HG03571 (cell line): Measurements from ENCODE around the gene MAML2.

Experiments
- ATAC-seq: cut with Tn5 transposase; IDR thresholded peaks from one replicate; pipeline ENCODE4 v1.9.1; 2021; ENCODE audit not compliant: unreplicated experiment

MAML2 gene

DNA sequence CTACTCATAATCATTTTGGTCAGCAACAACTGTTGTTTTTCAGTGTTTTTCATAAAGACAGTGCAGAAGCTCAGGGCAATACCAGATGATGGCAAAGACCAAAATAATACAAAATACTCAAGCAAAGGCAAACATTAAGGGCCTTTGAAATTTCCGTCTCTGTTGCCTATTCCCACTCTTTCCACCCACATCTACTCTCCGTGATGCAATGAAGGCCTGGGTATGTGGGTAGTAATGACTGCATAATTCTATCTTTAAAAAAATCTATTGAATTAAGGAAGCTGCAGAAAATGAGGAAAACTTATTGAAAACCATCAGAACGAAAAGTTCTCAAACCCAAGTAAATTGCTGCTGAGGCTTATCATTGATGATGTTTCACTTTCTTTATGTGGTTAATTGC is 203.3 kb downstream of the MAML2 start:
- no peak for ATAC-seq

GRCh38 chr11:96137373-96137772 is 205.6 kb downstream of the MAML2 start:
- no peak for ATAC-seq

GRCh38 chr11:96136613-96137298 is 206.2 kb downstream of the MAML2 start:
- ATAC-seq: no peak

- ATAC-seq: no peak
These were observed 208.4 kb downstream of the MAML2 start for GRCh38 chr11:96134602-96135001.

- no peak for ATAC-seq
These were observed 210.6 kb downstream of the MAML2 start for GRCh38 chr11:96132437-96132836.

DNA sequence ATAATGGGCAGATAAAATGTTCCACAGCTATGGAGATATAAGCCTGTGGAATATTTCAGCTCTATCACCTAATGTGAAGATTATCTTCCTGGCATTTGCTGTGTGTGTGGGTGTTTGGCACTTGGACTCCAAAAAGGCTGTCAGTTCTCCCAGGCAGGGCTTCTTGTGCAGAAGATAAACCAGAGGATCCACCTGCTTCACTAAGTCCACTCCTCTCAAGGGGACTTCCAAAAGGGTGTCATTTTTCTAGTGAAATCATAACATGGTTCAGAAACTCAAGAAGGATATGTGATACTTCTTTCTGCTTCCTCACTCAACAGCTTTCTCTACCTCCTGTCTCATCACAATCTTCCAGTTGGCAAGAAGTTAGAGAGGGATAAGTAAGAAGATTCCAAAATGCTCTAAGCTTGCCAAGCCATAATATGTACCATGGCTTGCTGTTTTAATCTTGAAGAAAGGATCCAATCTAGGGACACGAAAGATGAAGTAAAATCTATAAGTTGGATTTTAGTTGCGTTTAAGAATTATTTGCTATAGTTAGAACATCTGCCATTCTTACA is 212.9 kb downstream of the MAML2 start:
- ATAC-seq: no peak

- ATAC-seq: no peak
These were observed 215.4 kb downstream of the MAML2 start for GRCh38 chr11:96127596-96127959.

DNA sequence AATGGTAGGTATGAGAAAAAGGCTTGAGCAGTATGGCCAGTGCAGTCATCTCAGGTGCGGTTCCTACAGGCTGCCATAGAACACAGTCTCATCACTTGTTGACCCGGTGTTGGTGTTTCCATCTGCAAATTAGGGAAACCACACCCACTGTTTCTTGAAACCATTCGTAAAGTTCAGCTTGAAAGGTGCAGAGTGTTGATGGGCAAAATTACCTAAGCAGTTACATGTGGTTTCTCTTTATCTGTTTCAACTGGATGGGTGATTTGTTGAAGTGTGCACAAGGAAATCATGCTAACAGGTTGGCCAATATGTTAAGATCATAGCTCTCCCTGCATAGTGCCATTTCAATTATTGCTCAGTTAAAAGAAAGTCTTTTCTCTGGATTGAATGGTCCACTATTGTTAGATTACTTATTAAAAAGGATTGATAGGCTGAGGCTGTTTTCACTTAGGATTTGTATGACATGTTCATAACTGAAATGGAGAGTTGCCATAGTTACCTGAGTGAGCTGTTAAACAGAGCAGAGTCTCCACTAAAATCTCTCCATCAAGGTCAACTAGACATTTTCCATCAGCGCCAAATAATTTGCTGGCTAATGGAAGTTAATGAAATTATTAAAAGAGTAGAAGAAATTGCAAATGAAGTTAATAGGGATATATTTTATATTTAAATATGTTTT is 215.9 kb downstream of the MAML2 start:
- no peak for ATAC-seq

- ATAC-seq: no peak
These were observed 217.6 kb downstream of the MAML2 start for GRCh38 chr11:96125400-96125799.

DNA sequence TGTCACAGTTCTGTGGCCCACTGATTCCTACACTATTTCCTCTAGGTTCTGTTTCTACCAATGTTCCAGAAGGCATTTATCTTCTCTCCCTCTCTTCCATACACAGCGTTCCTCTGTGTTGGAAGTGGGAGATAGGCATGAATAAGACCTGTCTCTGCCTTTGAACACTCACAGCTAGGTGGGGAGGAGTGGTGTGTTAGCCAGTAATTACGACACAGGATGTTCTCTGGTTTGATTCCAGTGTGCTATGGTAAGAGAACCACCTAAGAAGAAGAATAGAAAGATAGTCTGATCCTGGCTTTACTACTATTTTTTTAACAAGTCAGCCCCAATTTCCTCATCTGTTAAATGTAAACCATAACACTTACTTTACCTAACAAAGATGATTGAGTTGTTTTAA is 218.8 kb downstream of the MAML2 start:
- ATAC-seq: no peak

GRCh38 chr11:96123301-96123700 is 219.7 kb downstream of the MAML2 start:
- ATAC-seq: no peak

DNA sequence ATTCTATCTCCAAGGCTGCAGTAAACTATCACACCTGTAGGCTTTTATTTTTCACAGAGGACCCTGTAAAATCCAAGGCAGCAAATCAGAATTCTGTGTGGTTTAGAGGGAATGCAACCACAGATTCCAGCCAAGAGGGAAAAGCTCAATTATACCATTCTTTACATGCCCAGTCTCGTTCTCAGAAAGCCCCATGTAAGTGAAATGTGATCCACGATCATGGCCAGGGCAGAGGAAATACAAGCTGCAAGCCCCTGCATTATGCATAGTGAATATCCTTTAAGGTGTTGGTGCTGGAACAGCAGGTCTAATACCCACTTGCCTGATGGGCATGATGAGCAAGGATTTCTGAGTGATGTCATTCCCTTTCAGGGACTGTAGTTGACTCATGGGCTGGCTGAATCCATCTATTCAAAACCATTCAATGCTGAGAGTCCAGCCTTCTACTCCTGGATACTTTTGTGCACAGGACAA is 220.4 kb downstream of the MAML2 start:
- no peak for ATAC-seq

DNA sequence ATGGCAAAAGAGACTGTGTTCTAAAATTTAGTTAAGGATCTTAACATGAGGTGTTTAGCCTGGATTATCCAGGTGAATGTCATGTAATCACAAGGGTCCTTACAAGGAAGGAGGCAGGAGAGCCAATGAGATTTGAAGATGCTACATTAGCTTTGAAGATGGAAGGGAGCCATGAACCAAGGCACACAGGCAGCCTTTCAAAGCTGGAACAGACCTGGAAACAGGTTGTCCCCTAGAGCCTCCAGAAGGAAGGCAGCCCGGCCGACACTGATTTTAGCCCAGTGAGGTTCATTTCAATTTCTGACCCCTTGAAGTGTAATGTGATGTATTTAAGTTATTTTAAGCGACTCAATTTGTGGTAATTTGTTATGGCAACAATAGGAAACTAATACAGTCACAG is 223.8 kb downstream of the MAML2 start:
- no peak for ATAC-seq

DNA sequence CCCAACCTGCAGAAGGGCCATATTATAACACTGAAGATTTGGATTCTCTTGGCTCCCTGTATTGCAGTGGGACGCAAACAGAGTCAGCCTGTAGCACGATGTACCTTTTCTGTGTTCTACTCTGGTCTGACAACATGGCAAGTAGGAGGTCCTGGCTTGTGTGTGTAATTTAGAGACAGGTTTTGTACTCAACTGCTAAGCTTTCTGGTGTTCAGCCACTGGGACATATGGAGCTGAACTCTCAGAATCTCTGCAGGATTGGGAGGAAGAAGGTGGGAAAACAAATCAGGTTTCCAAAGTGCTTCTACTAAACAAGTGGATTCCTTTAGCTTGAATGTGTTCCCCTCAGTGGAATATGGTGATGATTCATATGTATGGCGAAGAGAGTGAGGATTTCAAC is 226.6 kb downstream of the MAML2 start:
- ATAC-seq: no peak

GRCh38 chr11:96114178-96115064 is 228.6 kb downstream of the MAML2 start:
- no peak for ATAC-seq

DNA sequence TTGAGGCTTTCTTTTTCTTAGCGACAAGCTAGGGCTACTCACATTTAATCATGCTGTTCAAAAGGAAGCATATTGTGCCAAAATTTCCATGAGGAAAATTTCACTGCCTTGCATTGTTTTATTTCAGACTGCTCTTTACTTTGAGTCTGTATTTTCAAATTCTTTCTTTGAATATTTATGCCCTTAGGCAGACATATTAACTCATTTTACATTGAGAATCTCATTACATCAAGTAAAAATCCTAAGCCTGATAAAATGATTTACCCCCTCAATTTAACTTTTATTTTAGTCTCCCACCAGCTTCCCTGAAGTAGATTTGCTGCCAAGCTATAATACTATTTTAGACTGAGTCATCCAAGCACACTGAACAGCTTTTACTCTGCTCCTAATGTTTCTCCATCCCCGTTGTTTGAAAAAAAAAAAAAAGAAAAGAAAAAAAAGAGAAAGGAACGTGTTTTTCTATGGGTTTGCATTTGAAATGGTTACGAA is 229.8 kb downstream of the MAML2 start:
- ATAC-seq: no peak

- ATAC-seq: peak; percentile 85
These were observed 230.5 kb downstream of the MAML2 start for GRCh38 chr11:96112192-96113128.

DNA sequence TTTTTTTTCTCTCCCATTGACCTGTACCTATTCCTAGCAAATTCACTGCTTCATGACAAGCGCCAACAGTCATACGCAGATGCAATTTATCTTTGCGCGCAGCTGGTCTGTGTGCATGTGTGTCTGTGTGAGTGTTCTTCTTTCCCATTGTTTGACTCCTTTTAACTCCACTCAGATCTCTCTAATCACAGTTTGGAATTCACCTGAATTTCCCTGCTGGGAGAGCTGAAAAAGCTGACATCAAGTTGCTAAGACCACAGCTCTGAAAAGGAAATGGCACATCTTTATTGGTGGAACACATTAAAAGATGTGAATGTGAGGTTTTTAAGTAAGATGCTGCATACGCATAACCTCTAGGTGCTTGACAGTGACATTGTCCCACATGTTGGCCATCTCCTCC is 231.7 kb downstream of the MAML2 start:
- no peak for ATAC-seq

GRCh38 chr11:96110302-96110701 is 232.7 kb downstream of the MAML2 start:
- ATAC-seq: no peak

- ATAC-seq: no peak
These were observed 233.5 kb downstream of the MAML2 start for GRCh38 chr11:96109331-96110030.
